ENCODE measurements around the gene EMC8.
A peak's percentile ranks its signal among the peaks of the same experiment; 100 is the strongest.
"Not testable (repeated sequence)": the region's sequence is repeated elsewhere in the genome, so short reads cannot be mapped to it uniquely, and the experiment has no call there.

The EMC8 gene

DNA sequence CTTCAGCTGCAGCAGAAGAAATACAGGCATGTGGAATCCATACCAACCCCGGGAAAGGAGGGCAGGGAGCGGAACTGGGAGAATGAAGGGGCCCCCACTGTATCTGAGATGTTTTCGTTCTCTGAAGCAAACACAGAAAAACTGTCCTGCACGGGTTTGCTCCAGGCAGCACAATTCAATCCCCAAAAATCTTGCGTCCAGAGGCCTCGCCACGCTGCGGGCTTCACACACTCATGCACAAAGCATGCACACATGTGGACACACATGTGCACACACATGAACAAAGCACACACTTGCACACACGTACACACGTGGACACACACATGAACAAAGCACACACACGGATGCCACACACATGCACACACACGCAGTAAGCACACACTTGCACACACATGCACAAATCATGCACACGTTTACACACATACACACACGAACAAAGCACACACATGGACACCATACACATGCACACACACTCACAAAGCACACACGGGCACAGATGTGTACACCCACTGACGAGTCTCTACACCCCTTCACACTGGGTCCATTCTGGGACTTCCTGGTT lies 27.4 kb upstream of the EMC8 start:
- peaks cover 19% of the 10 kb centered on the region for H3K4me1 Mint-ChIP-seq
- no peak overlapping the region for H3K27ac Mint-ChIP-seq
- ATAC-seq, result no peak
- no peak for DNase-seq
- H3K4me3 Mint-ChIP-seq, result no peak overlapping the region
- H3K27me3 Mint-ChIP-seq, result peaks cover 43% of the 10 kb centered on the region
- H3K9me3 Mint-ChIP-seq, result peaks cover 5 to 8% of the 10 kb centered on the region in 2 donors

DNA sequence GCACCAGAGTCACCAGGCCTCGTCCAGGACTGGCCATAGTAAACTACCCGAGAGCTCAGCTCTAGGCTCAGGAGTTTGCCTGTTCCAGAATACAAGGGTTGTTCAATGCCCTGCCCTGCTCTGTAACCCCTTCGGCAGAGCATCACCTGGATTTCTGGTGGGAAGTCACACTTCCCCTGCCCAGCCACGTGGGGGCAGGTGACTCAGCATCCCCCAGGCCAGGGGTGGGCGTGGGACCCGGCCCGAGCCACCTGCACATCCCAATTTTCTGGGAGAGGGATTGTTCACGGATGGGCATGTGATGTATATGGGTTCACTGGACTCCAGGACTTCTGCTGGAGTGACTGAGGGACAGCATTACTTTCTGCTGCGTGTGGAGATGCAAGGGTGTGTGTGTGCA lies 26.0 kb upstream of the EMC8 start:
- peaks cover 5 to 8% of the 10 kb centered on the region in 2 donors for H3K9me3 Mint-ChIP-seq
- peaks cover 29% of the 10 kb centered on the region for H3K27me3 Mint-ChIP-seq
- H3K4me1 Mint-ChIP-seq, result peaks cover 27% of the 10 kb centered on the region
- DNase-seq (no peak), ATAC-seq (no peak)
- H3K4me3 Mint-ChIP-seq, result no peak overlapping the region
- H3K27ac Mint-ChIP-seq, result no peak overlapping the region

DNA sequence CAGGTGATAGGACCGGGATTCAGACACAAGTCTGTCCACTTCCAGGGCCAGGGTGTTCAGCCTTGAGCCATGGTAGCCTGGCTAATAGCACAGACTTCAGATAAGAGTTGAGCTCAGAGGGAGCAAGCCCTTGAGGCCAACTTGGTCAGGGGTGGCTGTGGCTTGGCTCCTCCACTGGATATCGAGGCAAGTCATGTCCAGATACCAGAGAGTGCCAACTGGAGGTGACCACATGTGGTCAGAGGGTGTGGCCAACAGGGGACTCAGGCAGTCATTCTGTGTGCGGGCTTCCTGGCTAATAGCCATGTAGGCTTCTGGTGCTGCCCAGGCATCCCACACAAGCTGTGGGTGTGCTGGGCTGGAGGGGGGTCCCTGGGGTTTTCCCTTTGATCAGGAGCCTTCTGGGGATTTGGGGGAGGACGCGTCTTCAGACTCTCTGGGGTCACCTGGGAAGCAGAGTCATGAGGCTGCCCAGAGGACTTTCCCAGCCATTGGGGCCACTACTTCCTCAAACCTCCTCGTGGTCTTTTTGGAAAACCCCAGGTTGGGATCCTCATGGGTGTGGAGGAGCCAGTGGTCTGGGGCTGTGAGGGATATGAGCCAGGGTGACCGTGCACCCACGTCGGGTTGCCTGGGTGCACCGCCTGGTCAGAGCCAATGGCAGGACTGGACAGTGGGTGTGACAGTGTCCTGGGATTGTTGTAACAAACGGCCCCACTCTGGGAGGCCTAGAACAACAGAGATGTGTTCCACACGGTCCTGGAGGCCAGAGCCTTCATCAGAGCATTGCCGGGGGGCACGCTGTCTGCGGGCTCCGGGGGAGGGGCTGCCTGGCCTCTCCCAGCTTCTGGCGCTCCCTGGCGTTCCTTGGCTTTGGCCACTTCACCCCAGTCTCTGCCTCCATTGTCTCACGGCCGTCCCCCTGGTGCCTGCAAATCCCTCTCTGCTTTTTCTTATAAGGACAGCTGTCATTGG lies 25.1 kb upstream of the EMC8 start:
- peaks cover 5 to 8% of the 10 kb centered on the region in 2 donors for H3K9me3 Mint-ChIP-seq
- DNase-seq (no peak), ATAC-seq (no peak)
- peaks cover 28% of the 10 kb centered on the region for H3K27me3 Mint-ChIP-seq
- peaks cover 23% of the 10 kb centered on the region for H3K4me1 Mint-ChIP-seq
- H3K4me3 Mint-ChIP-seq, result no peak overlapping the region
- no peak overlapping the region for H3K27ac Mint-ChIP-seq

DNA sequence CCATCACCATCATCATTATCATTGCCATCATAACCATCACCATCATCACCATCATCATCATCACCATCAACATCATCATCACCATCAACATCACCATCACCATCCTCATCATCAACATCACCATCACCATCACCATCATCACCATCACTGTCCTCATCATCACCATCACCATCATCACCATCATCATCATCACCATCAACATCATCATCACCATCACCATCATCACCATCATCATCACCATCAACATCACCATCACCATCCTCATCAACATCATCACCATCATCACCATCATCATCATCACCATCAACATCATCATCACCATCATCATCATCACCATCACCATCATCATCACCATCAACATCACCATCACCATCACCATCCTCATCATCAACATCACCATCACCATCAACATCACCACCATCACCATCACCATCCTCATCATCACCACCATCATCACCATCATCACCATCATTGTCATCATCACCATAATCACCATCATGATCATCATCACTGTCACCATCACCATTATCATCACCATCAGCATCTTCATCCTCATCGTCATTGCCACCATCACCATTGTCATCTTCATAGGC lies 24.1 kb upstream of the EMC8 start:
- Mint-ChIP-seq H3K27me3 (peaks cover 19% of the 10 kb centered on the region), H3K4me1 (peaks cover 18% of the 10 kb centered on the region), H3K27ac (no peak overlapping the region), H3K4me3 (no peak overlapping the region), H3K9me3 (peaks cover 0 to under 1% of the 10 kb centered on the region in 2 donors)
- DNase-seq (no peak), ATAC-seq (no peak)

DNA sequence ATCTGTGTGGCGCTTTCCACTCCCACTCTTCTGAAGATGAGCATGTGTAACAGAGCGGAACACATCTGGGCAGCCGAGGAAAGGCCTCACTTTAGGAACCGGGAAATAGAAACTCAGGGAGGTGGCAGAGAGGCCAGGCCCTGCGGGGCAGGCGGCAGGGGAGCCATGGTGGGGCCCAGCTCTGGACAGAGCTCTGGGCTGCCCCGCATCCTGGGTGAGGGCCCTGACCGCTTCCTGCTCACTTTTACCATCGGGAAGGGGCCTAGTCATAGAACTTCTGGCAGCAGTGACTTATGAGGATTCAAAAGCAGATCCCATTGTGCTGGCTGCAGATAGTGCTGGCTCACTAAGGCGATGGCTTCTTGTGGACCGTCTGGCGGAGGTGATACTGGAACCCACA lies 22.8 kb upstream of the EMC8 start:
- Mint-ChIP-seq H3K27ac (no peak overlapping the region), H3K27me3 (peaks cover 18% of the 10 kb centered on the region), H3K9me3 (no peaks in the 10 kb centered on the region), H3K4me3 (no peak overlapping the region), H3K4me1 (peaks cover 18% of the 10 kb centered on the region)
- DNase-seq, result no peak
- ATAC-seq, result no peak

DNA sequence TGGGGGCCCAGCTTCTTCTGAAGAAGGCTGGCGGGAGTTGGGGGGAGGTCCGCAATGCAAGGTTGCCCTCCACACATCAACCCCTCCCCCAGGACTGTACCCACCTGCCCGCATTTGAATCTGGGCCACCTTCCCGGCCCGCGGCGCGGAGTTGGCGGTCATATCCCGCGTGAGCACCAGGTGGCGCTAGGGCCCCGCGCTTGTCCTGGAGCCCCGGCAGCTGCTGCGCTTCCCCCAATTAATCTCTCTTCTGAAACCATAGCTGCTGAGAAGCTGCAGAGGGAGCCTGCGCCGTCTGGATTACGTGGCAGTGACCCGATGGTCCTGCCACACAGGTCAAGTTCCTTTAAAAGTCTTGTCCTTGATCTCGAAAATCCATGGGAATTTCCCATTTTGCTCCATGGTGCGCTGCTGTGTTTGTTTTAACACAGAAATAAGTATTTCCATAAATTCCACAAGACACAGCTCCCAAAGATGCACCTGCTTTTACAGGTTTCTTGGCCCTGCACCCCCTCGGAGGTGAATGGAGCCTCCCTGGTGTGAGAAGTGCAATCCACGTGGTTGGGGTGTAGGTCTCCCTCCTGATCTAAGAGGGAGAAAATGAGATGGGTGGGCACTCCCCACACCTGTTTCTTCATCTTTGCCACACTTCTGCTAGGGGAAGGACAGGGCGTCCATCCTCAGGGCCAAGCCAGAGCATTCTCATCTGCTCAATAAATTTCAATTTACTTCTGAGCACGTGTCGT lies 22.2 kb upstream of the EMC8 start:
- DNase-seq, result peak; percentile 82 to 86
- Mint-ChIP-seq H3K4me3 (no peak overlapping the region), H3K27me3 (peaks cover 15% of the 10 kb centered on the region), H3K9me3 (no peaks in the 10 kb centered on the region), H3K27ac (peak overlapping the region in 1 of 2 donors; percentile 63), H3K4me1 (peaks cover 18% of the 10 kb centered on the region)
- ATAC-seq, result peak; percentile 89

DNA sequence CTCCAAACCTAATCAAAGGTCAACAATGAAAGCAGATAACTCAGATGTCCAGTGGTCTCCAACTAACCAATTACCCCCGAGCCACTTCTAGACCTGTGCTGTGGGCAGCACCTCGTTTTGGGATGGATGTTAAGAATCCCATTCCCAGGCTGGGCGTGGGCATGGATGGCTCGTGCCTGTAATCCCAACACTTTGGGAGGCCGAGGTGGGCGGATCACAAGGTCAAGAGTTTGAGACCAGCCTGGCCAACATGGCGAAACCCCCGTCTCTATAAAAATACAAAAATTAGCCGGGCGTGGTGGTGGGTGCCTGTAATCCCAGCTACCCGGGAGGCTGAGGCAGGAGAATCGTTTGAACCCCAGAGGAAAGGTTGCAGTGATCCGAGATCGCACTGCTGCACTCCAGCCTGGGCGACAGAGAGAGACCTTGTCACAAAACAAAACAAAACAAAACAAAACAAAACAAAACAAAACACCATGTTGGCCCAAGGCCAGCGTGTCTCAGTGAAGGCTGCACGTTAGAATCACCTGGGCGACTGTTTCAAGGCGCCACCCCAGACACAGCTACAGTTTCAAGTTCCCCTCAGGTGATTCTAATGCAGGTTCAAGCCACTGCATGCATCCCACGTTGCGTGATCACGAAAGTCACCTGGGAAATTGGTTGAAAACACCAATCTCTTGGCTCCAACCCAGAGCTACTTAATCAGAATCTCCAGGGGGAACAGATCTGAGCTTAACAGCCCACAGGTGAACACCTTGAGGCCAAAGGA lies 21.4 kb upstream of the EMC8 start:
- ATAC-seq, result peak; percentile 13
- DNase-seq, result peak in 1 of 2 donors; percentile 21
- Mint-ChIP-seq H3K4me3 (no peak overlapping the region), H3K27me3 (peaks cover 9% of the 10 kb centered on the region), H3K4me1 (peaks cover 18% of the 10 kb centered on the region), H3K9me3 (no peaks in the 10 kb centered on the region), H3K27ac (no peak overlapping the region)

DNA sequence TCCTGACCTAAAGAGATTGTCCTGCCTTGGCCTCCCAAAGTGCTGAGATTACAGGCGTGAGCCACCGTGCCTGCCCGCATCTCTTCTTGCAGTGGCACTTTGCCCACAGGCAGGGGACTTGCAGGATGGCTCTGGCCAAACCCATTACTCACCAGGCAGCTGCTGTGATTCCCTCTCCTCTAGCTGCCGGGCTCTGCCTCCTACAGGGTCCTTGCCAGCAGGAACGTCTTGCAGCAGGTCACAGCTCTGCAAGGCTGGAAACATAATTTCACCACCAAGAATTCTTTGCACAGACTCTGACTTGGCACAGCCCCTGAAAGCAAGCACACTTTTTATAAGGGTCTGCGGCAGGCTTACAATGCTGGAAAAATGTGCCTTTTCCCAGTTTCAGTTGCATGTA lies 20.4 kb upstream of the EMC8 start:
- DNase-seq (no peak), ATAC-seq (no peak)
- Mint-ChIP-seq H3K4me1 (peaks cover 18% of the 10 kb centered on the region), H3K9me3 (no peaks in the 10 kb centered on the region), H3K27ac (no peak overlapping the region), H3K4me3 (no peak overlapping the region), H3K27me3 (peaks cover 11% of the 10 kb centered on the region)

DNA sequence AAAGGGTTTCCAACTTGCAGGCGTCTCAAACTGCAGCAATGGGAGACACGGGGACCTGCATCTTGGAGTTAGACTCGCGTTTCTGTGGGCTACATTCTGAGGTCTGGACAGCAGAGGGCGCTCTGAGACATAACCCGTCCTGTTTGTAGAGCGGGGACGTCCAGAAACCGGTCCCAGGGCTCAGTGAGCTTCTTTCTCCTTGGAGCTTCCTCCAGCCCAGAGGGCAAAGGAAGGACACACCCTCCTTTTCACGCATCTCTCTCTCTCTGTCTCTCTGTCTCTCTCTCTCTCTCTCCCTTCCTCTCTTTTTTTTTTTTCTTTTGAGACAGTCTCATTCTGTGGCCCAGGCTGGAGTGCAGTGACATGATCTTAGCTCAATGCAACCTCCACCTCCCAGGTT lies 19.9 kb upstream of the EMC8 start:
- Mint-ChIP-seq H3K27me3 (peaks cover 16% of the 10 kb centered on the region), H3K27ac (no peak overlapping the region), H3K4me3 (no peak overlapping the region), H3K4me1 (peaks cover 18% of the 10 kb centered on the region), H3K9me3 (no peaks in the 10 kb centered on the region)
- peak; percentile 78 for ATAC-seq
- peak; percentile 81 to 82 for DNase-seq

DNA sequence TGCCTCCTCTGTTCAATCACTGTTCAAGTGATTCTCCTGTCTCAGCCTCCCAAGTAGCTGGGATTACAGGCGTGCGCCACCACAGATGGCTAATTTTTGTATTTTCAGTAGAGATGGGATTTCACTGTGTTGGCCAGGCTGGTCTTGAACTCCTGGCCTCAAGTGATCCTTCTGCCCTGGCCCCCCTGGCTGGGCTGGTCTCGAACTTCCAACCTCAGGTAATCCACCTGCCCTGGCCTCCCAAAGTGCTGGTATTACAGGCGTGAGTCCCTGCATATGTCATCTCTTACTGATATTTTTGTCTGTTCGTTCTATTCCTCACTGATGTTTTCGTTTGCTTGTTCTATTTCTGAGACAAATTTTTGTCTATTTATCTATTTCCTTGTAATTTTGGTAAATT lies 17.9 kb upstream of the EMC8 start:
- ATAC-seq, H3K9me3 Mint-ChIP-seq, H3K4me3 Mint-ChIP-seq, DNase-seq, H3K27ac Mint-ChIP-seq: not testable (repeated sequence)
- Mint-ChIP-seq H3K27me3 (peaks cover 37% of the 10 kb centered on the region), H3K4me1 (peaks cover 18% of the 10 kb centered on the region)

DNA sequence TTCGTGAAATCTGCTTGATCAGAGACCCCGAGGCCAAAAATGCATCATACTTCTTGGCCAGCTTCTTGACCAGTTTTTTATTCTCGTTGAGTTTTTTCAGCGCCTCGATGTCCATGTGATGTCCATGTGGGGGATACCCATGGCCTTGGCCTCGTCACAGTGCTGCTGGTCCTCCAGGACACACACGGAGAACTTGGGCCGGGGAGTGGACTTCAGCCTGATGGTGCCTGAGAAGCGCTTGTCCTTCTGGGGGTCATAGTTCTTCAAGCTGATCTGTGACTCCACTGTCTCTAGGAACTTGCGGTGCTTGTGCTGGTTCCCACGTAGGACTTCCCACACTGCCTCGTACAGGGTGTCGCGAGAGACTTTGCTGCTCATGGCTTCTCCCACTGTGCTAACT lies 16.8 kb upstream of the EMC8 start:
- peaks cover 47% of the 10 kb centered on the region for H3K27me3 Mint-ChIP-seq
- H3K4me1 Mint-ChIP-seq, result peaks cover 9% of the 10 kb centered on the region
- ATAC-seq (no peak), DNase-seq (no peak)
- H3K27ac Mint-ChIP-seq, result no peak overlapping the region
- no peaks in the 10 kb centered on the region for H3K9me3 Mint-ChIP-seq
- H3K4me3 Mint-ChIP-seq, result no peak overlapping the region

DNA sequence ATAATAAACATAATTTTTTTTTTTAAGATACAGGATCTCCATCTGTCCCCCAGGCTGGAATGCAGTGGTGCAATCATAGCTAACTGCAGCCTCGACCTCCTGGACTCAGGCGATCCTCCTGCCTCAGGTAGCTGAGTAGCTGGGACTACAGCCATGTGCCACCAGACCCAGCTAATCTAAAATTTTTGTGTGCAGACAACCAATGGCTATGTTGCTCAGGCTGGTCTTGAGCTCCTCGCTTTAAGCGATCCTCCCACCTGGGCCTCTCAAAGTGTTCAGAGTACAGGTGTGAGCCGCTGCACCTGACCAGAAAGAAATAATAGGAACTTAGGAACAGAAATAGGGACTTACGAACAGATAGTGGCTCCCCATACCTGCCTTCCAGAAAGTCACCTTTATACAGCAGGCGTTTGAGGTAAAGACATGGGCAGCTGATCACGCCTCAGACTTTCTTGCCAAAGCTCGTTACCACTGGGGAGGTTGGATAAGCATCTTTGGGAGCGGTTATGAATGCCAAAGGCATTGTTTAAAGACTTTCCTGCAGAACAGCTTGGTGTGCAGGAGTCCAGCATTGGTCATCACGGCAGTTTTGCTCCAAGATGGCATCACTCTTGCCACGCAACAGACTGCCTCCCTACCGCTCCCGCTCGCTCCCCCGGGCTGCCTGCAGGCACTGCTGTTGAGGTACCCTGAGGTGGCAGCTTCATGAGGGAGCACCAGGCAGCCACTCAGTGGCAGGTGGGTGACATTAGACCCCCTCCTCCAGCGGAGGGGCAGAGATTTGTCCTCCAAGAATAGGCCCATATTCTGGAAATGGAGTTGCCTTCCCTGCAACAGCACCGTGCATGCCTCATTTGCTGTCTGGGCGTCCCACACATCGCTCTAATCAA lies 13.7 kb upstream of the EMC8 start:
- peaks cover 47% of the 10 kb centered on the region for H3K27me3 Mint-ChIP-seq
- H3K27ac Mint-ChIP-seq, result no peak overlapping the region
- no peaks in the 10 kb centered on the region for H3K4me1 Mint-ChIP-seq
- DNase-seq (no peak), ATAC-seq (no peak)
- H3K4me3 Mint-ChIP-seq, result no peak overlapping the region
- H3K9me3 Mint-ChIP-seq, result no peaks in the 10 kb centered on the region

DNA sequence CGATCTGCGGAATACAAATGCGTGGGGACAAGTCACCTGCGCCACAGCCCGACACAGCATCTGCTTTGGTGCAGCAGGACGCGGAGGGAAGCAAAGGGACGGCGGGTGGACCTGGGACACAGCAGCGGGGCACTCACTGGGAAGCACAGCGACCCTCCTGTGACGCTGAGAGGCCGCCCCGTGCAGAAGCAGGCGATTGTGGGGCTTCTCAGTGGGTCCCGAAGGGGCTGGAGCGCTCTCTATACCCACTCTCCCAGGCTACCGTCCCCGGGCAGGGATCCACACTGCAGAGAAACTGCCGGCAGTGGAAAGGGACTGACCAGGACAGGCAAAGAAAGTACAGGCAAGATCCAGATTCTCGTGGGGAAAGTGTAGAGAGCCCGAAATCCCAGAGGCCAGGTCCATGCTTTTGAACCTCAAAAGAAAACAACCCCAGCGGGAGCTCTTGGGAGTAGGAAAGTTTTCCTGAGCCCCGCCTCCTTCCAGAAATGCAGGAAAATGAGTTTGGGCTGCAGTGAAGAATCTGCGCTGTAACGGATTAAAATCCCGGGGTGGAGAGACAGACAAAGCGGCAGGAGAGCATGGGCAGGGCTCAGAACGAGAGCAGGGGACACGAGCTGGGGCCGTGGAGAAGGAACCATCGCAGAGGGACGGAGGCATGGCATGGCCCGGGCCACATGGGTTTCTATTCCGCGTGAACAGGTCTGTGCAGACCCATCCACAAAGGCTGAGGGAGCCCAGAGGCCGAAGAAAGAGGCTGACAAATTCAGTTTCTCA lies 12.9 kb upstream of the EMC8 start:
- Mint-ChIP-seq H3K4me3 (no peak overlapping the region), H3K9me3 (no peaks in the 10 kb centered on the region), H3K27me3 (peaks cover 47% of the 10 kb centered on the region), H3K27ac (no peak overlapping the region), H3K4me1 (no peaks in the 10 kb centered on the region)
- ATAC-seq (no peak), DNase-seq (no peak)

DNA sequence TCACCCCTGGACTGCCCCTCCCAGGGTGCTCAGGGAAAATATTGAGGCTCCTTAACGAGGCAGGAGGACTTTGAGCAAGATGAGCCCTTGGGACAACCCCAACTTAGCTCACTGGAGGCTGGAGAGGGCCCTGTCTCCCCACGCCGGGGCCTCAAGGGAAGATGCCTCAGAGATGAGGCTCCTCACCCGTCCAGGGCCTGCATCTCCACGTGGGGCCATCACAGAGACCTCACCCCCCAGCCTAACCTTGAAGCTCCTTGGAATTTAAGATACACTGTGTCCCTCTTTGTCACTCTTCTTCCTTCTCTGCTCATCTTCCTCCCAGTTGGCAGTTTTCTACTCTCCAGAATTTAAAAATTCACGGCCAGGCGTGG lies 11.4 kb upstream of the EMC8 start:
- no peak for DNase-seq
- H3K27me3 Mint-ChIP-seq, result peaks cover 47% of the 10 kb centered on the region
- ATAC-seq, result peak; percentile 31
- H3K27ac Mint-ChIP-seq, result no peak overlapping the region
- H3K9me3 Mint-ChIP-seq, result no peaks in the 10 kb centered on the region
- H3K4me3 Mint-ChIP-seq, result no peak overlapping the region
- H3K4me1 Mint-ChIP-seq, result peaks cover under 1% of the 10 kb centered on the region

All from stimulated activated naive CD8-positive, alpha-beta T cell treated with anti-CD3 and anti-CD28 coated beads, Interleukin-15, amount 100 ng/mL, for 72 hours (primary cell).